HG03280 (cell line): ENCODE results near the gene STK10.

Source experiments
- ATAC-seq: cut with Tn5 transposase; IDR thresholded peaks from one replicate; pipeline ENCODE4 v1.9.1; 2021; ENCODE audit warnings: mild to moderate bottlenecking, moderate library complexity; ENCODE audit not compliant: unreplicated experiment

The STK10 gene

DNA sequence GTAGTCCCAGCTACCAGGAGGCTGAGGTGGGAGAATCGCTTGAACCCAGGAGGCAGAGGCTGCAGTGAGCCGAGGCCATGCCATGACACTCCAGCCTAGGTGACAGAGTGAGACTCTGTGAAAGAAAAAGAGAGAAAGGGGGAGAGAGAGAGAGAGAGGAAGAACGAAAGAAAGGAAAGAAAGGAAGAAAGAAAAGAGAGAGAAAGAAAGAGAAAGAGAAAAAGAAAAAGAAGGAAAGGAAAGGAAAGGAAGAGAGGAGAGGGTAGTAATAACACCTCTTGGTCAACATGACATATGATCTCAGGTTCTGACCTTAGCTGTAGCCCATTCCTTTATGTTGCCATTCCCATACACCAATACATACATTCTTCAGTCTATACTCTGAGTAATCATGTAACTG is 195.7 kb downstream of the STK10 start:
- ATAC-seq, result no peak
